HG03066 (cell line): ENCODE results near the gene CCDC154.
"Not testable (repeated sequence)": the region's sequence is repeated elsewhere in the genome, so short reads cannot be mapped to it uniquely, and the experiment has no call there.

Experiments
- ATAC-seq: cut with Tn5 transposase; IDR thresholded peaks from one replicate; pipeline ENCODE4 v1.9.1; 2021; ENCODE audit warnings: low read depth; ENCODE audit not compliant: unreplicated experiment

CCDC154 gene

DNA sequence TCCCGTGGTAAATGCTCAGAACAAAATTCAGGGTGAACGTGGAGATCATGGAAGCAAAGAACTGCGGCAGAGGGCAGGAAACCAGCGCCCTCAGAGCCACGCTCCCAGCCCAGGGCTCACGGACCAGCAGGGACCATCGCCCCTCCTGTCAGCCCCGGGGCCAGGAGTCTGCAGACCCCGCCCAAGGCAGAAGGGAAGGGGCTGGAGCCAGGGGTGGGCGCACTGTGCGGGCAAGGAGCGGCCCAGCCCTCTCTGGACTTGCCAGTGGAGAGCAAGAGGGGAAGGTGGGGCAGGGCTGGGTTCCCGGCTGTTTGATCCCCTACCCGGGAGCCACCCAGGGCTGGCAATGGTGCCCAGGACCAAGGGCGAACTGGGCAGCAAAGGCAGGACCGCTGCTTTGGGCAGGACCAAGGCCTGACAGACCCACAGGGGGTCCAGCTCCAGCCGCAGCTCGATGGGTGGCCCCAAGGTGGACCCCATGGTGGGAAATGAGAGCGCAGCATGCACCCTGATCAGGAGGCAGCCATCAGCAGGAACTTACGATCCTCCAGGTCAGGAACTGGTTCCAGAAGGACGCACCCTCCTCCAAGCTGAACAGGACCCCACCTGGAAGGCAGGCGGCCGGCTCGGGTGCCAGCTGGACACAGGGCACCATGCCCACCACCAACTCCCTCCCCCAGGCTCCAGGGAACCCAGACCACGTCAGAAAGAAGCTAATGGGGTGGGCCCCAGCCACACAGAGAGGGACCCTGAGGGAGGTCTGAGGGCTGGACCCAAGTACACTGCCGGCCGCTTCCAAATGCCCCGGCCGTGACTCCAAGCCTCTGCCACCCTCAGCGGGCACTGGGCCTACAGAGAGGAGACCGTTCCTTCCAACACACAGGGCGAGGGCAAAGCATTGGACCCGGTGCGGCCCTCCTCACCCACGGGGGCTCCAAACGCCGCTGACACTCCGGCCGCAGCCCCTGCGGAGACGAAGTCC, 11.1 kb upstream of the CCDC154 start:
- ATAC-seq, result no peak

DNA sequence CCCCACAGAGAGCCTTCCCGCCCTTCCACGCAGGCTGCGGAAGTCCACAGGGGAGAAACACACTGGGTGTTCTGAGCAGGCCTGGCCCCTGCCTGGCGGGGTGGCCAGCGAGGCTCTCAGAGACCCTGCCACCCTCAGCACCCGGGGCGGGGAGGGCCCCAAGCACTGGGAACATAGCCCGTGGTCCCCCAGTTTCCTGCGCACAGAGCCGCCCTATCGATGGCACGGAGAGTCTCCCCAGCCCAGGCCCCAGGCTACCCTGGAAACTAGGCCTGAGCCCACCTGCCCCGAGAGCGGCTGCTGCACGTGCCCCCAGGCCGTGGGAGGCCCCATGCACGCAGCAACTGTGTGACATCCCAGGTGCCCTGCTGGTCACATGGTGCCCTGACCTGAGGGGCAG, 10.2 kb upstream of the CCDC154 start:
- ATAC-seq, result no peak

DNA sequence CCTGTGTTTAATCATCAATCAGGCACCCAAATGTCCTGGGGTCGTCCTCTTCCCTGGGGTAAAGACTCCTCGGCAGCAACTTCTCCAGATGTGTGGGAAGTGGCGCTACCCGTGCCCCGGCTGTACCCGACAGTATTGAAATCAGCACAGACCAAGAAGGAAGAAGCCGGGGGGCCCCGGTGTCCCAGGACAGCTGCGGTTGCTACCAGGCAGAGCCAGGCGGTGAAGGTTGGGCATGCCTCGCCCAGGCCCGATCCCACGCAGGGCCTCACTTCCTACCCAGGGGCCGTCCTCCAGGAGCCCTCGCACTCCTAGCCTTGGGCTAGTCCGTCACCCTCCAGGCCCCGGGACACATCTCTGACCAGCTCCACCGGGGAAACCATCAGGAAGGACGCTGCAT, 9.0 kb upstream of the CCDC154 start:
- no peak for ATAC-seq

DNA sequence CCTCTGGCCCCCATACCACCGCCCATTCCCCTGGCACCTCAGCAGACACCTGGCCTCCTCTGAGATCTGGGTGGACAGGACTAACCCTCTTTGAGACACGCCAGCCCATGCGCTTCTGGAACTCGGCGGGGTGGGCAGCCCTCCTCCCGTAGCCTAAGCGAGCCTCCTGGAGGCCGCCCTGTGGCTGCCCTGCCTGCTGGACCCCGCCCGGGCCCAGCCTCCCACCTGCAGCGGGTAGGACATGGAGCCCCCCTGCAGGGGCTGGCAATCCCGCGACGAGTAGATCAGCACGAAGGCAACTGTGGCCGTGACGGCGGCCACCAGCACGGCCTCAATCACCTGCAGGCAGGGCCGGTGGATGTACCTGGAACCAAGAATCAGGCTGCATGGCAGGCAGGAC, 8.2 kb upstream of the CCDC154 start:
- no peak for ATAC-seq

DNA sequence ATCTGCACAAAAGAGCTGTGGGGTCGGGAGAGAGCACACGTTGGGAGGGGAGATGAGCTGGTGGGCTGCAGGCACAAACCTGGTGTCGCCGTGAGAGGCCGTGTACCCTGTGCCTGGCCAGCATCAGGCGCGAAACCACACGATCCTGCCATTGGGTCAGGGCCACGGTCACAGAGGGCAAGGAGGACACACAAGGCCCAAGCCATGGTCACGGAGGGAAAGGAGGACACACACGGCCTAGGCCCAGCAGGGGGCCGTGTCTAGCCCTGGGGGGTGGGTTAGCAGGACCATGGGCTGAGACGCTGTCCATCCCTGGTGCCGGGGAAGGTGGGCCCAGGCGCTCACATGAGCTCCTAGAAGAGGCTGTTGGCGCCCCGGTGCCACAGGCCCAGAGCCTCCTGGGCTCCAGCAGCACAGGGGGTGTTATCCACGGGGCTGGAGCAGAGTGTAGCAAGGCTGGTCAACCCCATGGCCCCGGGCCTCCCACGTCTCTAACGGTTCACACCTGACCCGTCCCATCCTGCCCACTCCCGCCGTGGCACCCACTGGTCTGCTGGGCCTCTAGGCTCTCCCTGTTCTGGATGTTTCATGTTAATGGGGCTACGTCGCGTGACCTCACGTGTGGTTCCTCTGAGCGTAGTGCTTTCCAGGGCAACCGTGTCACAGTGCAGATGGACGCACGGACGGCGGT, 7.5 kb upstream of the CCDC154 start:
- no peak for ATAC-seq

DNA sequence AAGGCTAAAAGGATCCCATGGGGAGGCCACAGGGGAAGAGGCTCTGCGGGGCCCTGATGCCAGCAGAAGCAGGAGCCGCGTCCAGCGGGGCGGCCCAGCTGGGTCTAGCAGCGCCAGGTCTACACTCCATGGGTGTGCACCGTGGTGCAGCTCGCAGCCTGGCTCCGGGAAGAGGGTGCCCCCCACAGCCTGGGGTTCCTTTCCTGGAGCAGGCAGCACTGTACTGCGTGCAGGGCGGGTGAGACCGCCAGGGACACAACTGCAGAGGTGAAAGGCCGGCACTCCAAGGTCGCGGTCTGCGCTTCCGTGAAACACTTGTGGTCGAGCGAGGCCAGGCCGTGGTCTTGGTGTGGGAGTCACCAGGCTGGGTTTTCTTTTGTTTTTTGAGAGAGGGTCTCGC, 6.5 kb upstream of the CCDC154 start:
- no peak for ATAC-seq

DNA sequence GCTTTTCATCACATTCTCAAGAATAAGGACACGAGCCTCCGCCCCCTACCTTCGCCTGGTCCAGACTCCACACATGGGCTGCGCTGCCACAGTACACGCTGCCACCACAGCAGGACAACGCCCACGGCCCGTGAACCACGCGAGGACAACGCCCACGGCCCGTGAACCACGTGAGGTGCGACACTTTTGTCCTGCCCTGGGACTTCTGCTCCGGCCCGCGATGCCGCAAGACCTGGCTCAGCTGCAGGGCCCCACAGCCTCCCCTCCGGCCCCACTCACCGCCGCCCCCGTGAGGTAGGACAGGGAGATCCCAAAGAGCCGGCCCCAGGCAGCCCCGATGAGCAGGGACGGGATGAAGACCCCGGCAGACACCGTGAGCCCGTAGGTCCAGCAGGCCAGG, 5.9 kb upstream of the CCDC154 start:
- ATAC-seq, result no peak

DNA sequence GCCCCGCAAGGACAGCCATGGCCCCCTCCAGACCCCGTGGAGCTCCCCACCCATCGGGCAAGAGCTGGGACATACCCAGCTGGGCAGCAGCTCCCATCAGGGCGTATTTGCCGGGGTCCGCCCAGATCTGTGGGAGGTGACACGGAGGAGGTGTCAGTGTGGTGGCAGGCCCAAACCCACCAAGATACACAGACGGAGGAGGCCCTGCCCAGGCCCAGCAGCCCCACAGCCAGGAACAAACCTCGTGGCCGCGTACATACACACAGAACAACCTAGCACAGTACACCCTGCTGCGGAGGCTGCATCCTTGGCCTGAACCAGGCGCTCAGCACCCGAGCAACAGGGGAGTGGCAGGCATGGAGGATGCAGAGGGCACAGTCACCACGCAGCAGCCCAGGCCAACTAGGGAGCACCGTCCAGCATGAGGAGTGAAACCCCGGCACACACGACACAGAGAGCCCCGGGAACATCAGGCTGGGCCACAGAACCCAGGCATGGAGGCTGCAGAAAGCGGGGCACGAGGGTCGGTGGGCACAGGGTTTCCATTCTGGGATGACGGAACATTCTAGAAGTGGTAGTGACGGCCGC, 4.9 kb upstream of the CCDC154 start:
- ATAC-seq, result no peak

DNA sequence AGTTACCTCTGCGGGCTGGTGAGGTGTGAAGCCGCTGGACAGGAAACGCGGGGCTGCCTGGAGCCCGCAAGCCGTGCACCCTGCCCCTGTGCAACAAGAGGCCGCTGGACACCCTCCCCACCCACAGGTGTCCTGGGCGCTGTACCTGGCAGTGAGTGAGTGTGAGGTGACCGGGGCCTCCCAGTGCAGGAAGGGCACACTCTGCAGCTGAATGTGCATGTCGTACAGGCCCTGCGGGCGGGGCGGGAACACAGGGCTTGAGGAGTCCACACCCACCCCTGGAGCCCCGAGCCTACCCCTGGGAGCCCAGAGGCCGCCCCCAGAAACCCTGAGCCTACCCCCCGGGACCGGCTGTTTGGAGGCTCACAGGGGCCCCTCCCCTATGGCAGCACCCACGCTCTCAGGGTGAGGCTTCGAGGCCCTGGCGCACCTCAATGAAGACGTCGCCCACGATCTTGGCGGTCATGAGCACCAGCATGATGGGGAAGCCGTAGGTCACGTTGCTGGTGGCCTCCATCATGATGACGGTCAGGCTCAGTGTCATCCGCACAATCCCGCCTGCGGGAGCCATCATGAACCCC, 4.3 kb upstream of the CCDC154 start:
- ATAC-seq, result no peak

DNA sequence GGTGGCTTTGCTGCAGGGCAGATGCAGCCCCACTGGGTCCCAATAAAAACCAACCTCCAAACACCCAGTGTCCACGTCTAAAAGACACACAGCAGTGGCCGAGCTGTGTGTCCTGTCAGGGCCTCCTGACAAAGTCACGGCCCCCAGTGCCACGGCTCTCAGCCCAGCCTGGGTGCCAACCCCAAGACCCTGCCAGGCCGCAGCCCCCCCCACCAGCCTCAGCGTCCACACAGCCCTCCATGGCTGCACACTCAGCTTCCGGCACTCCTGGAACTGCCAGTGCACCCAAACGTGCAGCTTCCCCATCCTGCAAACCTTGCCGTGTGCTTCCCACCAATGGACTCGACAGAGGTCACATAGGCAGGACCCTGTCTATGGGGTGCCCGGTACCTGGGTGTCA, 3.6 kb upstream of the CCDC154 start:
- no peak for ATAC-seq

DNA sequence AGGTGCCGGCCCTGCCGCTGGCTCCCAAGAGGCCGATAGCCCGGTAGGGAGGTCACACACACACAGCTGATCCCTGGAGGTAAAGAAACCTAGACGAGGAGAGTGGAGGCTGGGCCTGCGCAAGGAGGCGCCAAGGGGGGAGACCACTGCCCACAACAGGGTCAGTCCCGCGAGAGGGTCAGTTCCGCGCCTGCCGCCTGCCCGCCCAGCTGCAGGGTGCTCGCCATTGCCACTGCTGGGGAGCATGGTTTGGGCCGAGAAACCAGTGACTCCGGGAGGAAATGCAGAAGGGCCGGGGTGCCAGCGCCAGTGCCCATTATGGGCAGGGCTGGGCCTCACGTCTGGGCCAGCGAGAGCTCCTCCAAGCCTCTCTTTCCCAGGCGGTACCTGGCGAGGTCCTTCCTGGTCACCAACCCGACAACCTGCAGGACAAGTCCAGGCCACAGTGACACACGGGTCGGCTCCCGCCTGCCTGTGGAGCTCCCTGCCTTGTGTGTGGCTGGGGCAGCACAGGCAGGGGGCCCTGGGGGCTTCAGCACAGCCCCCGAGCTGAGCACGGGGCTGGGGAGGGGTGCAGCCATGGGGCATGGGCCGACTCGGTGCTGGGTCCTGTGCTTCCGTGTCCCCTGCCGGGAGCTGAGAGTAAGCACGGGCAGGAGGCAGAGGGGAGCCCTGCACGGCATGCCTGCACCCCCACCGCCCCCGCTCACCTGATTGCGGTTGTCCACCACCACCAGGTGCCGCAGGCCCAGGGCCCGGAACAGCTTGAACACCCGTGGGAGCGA, 2.1 kb upstream of the CCDC154 start:
- no peak for ATAC-seq

DNA sequence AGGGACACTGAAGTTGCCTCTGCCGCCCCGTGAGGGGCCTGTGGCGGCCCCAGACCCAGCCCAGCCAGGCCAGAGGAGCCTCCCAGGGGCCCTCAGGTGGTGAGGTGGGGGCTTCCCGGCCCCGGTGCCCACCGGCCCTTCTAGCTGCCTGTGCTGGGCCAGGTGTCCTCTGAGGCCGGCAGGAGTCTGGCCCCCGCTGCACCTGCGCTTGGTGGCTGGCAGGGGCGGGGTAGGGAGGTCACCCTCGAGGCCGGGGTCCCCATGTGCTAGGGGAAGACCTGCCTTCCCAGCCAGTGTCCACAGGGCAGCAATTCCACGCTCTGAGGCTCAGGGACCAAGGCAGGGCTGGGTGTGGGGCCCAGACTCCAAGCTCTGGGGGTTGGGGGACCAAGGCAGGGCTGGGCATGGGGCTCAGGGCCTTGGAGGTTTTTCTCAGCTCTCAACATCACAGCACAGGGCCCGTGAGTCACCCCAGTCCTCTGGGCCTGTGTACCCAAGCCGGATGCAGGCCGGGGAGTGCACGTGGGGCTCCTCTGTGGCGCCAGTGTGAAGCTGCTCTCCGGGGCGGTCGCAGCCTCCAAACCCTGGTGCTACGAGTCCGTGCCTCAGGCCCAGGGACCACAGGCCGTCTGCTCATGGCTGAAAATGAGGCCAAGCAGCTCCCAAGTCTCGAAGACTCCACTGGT, 1.3 kb upstream of the CCDC154 start:
- no peak for ATAC-seq

DNA sequence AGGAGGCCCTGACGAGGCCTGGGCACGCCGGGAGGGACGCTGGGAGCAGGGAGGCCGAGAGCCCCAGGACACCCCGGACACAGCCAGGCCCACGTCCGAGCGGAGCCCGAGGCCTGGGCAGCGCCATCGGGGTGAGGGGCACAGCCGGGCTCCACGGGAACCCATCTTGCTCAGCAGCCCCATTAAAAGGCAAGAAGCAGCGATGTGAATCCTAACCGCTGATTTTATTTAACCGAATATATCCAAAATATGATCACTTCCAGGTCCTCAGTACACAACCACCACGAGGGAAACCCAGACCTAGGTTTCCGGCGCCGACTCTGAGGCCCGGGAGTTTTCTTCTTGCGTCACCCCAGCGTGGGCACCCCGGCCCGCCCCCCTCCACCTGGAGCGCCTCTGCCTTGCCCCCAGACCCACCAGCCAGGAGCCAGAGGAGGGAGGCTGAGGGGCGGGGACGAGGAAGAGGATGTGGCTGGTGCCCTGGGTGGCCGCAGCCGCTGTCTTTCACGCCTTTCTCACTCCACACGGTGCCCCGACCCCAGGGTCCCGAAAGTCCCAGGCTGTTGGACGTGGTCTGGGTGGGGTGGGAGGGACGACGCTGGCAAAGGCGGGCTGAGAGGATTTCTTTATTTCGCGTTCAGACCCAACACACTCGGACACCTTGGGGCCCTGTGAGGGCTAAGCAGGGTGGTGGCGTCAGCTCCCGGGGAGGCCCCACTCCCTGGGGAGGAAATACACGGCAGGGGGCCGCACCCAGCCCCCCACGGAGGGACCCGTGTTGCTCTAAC, 568 bp upstream of the CCDC154 start:
- ATAC-seq, result no peak

DNA sequence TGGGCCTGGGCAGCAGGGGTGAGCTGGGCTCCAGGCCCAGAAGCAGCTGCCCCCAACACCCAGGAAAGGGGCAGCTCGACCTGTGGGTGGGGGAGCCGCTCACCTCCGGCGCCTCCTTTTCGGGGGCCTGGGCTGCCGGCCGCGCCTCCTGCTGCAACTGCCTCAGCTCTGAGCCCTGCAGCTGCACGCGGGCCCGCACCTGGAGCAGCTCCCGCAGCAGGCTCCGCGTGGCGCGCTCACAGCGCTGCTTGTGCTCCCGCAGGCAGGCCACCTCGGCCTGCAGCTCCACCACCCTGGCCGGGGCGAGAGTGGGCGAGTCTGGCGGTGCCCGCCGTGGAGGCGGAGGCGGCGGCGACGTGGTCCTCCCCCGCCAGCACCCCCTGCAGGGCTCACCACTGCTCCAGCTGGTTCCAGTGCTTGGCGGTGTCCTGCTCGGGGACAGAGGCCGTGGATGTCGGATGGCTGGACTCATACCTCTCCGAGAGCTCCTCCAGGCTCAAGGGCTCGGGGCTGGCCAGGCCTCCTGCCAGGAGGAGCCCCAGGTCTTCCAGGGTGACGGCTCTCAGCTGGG, 868 bp downstream of the CCDC154 start:
- no peak for ATAC-seq

DNA sequence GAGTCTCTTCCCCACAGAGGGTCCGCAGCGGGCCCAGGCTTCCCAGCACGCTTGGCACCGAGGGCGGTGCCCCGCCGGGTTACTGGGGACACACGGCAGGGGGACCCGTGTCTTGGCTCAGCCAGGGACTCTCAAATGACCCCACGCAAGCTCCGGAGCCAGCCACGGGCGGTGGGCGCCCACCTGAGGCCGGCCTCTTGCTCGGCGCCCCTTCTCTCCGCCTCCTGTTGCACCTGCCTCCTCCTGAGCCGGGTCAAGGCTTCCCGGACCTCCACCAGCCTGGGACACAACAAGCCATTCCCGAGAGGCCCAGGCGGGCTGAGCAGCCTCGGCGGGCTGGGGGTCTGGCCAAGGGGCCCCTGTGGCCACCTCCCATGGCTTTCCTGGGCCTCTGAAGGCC, 1.7 kb downstream of the CCDC154 start:
- ATAC-seq, result no peak

DNA sequence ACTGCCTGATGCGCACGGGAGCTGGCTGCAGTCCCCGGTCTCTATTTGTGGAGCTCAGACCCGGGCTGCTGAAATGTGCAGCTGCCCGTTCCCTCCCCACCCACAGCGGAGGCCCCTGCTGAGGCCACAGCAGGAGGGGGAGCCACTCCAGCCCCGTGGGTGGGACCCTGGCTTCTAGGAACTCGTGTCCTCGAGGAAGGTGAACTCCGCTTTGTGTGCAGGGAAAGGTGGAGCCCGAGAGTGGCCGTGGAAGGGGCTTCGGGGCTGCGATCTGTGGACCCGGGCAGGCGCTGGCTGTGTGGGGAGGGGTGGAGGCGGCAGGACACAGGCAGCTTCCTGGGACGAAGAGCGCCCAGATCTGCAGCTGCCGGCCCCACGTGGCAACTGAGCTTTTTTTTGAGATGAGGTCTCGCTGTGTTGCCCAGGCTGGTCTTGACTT, 2.9 kb downstream of the CCDC154 start:
- ATAC-seq, result no peak

DNA sequence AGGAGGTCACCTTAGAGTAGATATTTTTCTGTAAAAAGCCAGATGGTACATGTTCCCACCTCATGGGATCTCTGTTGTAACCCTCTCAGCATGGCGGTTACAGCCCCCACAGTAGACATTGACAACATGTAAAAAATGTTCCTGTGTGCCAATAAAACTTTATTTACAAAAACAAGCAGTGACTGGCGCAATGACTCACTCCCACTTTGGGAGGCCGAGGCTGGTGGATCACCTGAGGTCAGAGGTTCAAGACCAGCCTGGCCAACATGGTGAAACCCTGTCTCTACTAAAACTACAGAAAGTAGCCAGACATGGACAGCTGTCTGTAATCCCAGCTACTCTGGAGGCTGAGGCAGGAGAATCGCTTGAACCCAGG, 4.7 kb downstream of the CCDC154 start:
- ATAC-seq, result not testable (repeated sequence)

DNA sequence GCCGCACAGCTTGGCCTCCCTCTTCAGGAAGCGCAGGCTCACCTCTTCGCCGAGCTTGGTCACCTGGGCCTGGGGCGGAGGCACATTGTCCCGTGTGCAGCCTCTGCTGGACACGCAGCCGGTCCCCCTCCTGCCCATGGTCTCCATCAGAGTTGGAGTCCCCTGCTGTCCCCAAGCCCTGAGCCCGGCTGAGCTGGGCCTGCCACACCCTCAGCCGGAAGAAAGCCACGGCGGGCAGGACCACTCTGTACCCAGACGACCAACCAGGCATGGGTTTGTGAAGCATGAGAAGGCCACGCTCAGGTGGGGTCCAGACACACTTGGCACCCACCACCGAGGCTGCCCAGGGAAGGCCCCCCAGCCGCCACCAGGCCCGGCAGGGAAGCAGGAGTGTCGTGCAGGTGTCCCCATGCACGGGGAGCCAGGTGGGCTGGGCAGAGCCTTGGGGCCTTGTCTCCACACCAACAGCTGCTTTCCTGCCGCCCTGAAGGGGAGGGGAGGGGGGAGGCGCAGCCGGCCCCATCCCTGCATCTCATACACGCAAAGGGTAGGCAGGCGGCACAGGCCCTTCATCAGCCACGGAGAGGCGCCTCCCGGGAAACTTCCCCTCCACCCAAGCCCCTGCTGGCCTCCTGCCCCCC, 5.2 kb downstream of the CCDC154 start:
- no peak for ATAC-seq
